H9 (cell line): ENCODE data around the gene PLD2. TPM values are rescaled to one million over a fixed set of nuclear protein-coding genes. Genes with fewer than 3 reads are reported as not detected.

Experiments used
- DNase-seq: peaks from one replicate; pipeline ENCODE4 v3.0.0-alpha.2; 2017
- H2AFZ ChIP-seq: one replicate; pipeline ENCODE4 v1.6.1; 2013; ENCODE audit warnings: mild to moderate bottlenecking, low read length, control low read depth, moderate library complexity
- H2AK5ac ChIP-seq: 2 replicates; pipeline ENCODE4 v1.6.1; 2013; ENCODE audit warnings: low read length, control low read depth, mixed read lengths; ENCODE audit not compliant: insufficient read length
- H2BK120ac ChIP-seq: one replicate; pipeline ENCODE4 v1.6.1; 2013; ENCODE audit warnings: low read depth, mild to moderate bottlenecking, low read length, control low read depth, inconsistent platforms; ENCODE audit not compliant: poor library complexity, severe bottlenecking
- H2BK12ac ChIP-seq: 2 replicates; pipeline ENCODE4 v1.6.1; 2013; ENCODE audit warnings: low read length, control low read depth, mixed read lengths, low read depth; ENCODE audit not compliant: insufficient read length
- H2BK15ac ChIP-seq: 2 replicates; pipeline ENCODE4 v1.6.1; 2013; ENCODE audit warnings: low read depth, low read length, control low read depth
- H2BK20ac ChIP-seq: one replicate; pipeline ENCODE4 v1.6.1; 2013; ENCODE audit warnings: low read depth, mild to moderate bottlenecking, low read length, control low read depth, inconsistent platforms; ENCODE audit not compliant: poor library complexity, severe bottlenecking
- H2BK5ac ChIP-seq: 2 replicates; pipeline ENCODE4 v1.6.1; 2013; ENCODE audit warnings: low read length, control low read depth, mixed read lengths; ENCODE audit not compliant: insufficient read length
- H3K14ac ChIP-seq: 2 replicates; pipeline ENCODE4 v1.6.1; 2013; ENCODE audit warnings: low read length, control low read depth; ENCODE audit not compliant: insufficient read depth
- H3K18ac ChIP-seq: 2 replicates; pipeline ENCODE4 v1.6.1; 2013; ENCODE audit warnings: low read depth, mild to moderate bottlenecking, mixed read lengths, low read length, control low read depth; ENCODE audit not compliant: insufficient read length
- H3K23ac ChIP-seq: 2 replicates; pipeline ENCODE4 v1.6.1; 2013; ENCODE audit warnings: low read length, control low read depth, mixed read lengths, low read depth; ENCODE audit not compliant: insufficient read length
- H3K23me2 ChIP-seq: 2 replicates; pipeline ENCODE4 v1.6.1; 2013; ENCODE audit warnings: low read depth, mild to moderate bottlenecking, mixed read lengths, low read length, control low read depth; ENCODE audit not compliant: insufficient read length, poor library complexity, severe bottlenecking
- H3K27ac ChIP-seq: 2 replicates; pipeline ENCODE4 v1.5.1; 2013; ENCODE audit warnings: low read length, control low read depth, mixed read lengths, low read depth; ENCODE audit not compliant: insufficient read length
- H3K27me3 ChIP-seq: 2 replicates; pipeline ENCODE4 v1.6.1; 2013; ENCODE audit warnings: low read length, control low read depth, inconsistent platforms; ENCODE audit not compliant: insufficient read depth
- H3K4ac ChIP-seq: 2 replicates; pipeline ENCODE4 v1.6.1; 2013; ENCODE audit warnings: low read depth, mild to moderate bottlenecking, control low read depth, inconsistent platforms, low read length, moderate library complexity
- H3K4me1 ChIP-seq: 2 replicates; pipeline ENCODE4 v1.6.1; 2013; ENCODE audit warnings: low read length, control low read depth, inconsistent platforms; ENCODE audit not compliant: insufficient read depth
- H3K4me2 ChIP-seq: 2 replicates; pipeline ENCODE4 v1.6.1; 2013; ENCODE audit warnings: low read length, control low read depth, mixed read lengths; ENCODE audit not compliant: insufficient read length, insufficient read depth
- H3K56ac ChIP-seq: 2 replicates; pipeline ENCODE4 v1.6.1; 2013; ENCODE audit warnings: low read depth, mild to moderate bottlenecking, mixed read lengths, low read length, control low read depth; ENCODE audit not compliant: insufficient read length
- H3K79me1 ChIP-seq: 2 replicates; pipeline ENCODE4 v1.6.1; 2013; ENCODE audit warnings: low read depth, mild to moderate bottlenecking, moderate library complexity, low read length, control low read depth, inconsistent platforms; ENCODE audit not compliant: insufficient read depth, poor library complexity, severe bottlenecking
- H3K79me2 ChIP-seq: 2 replicates; pipeline ENCODE4 v1.6.1; 2013; ENCODE audit warnings: low read length, control low read depth, inconsistent platforms; ENCODE audit not compliant: insufficient read depth
- H3K9ac ChIP-seq: 2 replicates; pipeline ENCODE4 v1.6.1; 2013; ENCODE audit warnings: low read length, control low read depth, mixed read lengths; ENCODE audit not compliant: insufficient read length; ENCODE audit errors: extremely low read depth
- H3K9me3 ChIP-seq: one replicate; pipeline ENCODE4 v1.6.1; 2013; ENCODE audit warnings: low read depth, low read length, inconsistent platforms; ENCODE audit not compliant: control insufficient read depth
- H3T11ph ChIP-seq: one replicate; pipeline ENCODE4 v1.6.1; 2013; ENCODE audit warnings: mild to moderate bottlenecking, low read length, control low read depth, inconsistent platforms
- H4K20me1 ChIP-seq: one replicate; pipeline ENCODE4 v1.6.1; 2013; ENCODE audit not compliant: control insufficient read depth, insufficient read length, insufficient read depth
- H4K5ac ChIP-seq: 2 replicates; pipeline ENCODE4 v1.6.1; 2013; ENCODE audit warnings: low read depth, mild to moderate bottlenecking, mixed read lengths, low read length, control low read depth; ENCODE audit not compliant: insufficient read length
- H4K8ac ChIP-seq: replicated peaks from 2 replicates; pipeline ENCODE4 v1.6.1; 2013; ENCODE audit warnings: low read length, control low read depth, mixed read lengths, low read depth; ENCODE audit not compliant: insufficient read length
- H4K91ac ChIP-seq: 2 replicates; pipeline ENCODE4 v1.6.1; 2013; ENCODE audit warnings: low read depth, mild to moderate bottlenecking, moderate library complexity, mixed read lengths, low read length, control low read depth; ENCODE audit not compliant: insufficient read length
- H3K27ac Mint-ChIP-seq, 3 experiments: 2 replicates in 2 of 3; 3 replicates in 1 of 3; pipeline ENCODE4 v1.8.0; 2020 to 2021; ENCODE audit warnings: mixed read lengths in 3 of 3, mild to moderate bottlenecking in 1 of 3, moderate library complexity in 1 of 3
- H3K27me3 Mint-ChIP-seq: 2 replicates; pipeline ENCODE4 v1.8.0; 2021; ENCODE audit warnings: low read depth, mild to moderate bottlenecking, moderate library complexity, mixed read lengths
- H3K36me3 Mint-ChIP-seq, 3 experiments: 2 replicates in 2 of 3; 3 replicates in 1 of 3; pipeline ENCODE4 v1.8.0; 2020 to 2021; ENCODE audit warnings: low read depth in 3 of 3, mixed read lengths in 3 of 3; ENCODE audit not compliant: insufficient read depth in 1 of 3
- H3K4me1 Mint-ChIP-seq, 2 experiments: 2 replicates each; pipeline ENCODE4 v1.8.0; 2020; ENCODE audit warnings: mixed read lengths in 2 of 2
- H3K4me3 Mint-ChIP-seq, 2 experiments: 2 replicates in 1 of 2; 3 replicates in 1 of 2; pipeline ENCODE4 v1.8.0; 2020 to 2021; ENCODE audit warnings: mild to moderate bottlenecking in 2 of 2, mixed read lengths in 2 of 2, moderate library complexity in 1 of 2
- H3K9me3 Mint-ChIP-seq, 2 experiments: 2 replicates in 1 of 2; 3 replicates in 1 of 2; pipeline ENCODE4 v1.8.0; 2020; ENCODE audit warnings: mild to moderate bottlenecking in 2 of 2, mixed read lengths in 2 of 2, moderate library complexity in 1 of 2
- WGBS: extraction: QIAGEN DNeasy Blood & Tissue Kit; methylation state at CpG from one replicate; pipeline ENCODE4 v1.1.7; 2013; ENCODE audit warnings: missing lambda C conversion rate, low lambda C conversion rate, mixed read lengths; ENCODE audit not compliant: insufficient read length; ENCODE audit errors: extremely low coverage; 5-methylcytosine and 5-hydroxymethylcytosine counted together
- total RNA-seq: library from RNA; stranded (reverse); gene quantifications from 2 replicates; pipeline ENCODE4 v1.2.1, GENCODE V29; 2021
- TF ChIP-seq, protein P1 (sequence below): fragments of 200-600 bp; sonication (generic); conservative IDR thresholded peaks from 3 replicates; pipeline ENCODE4 v1.8.0; 2021; ENCODE audit warnings: antibody characterized with exemption, mild to moderate bottlenecking

PLD2 gene
- total RNA-seq, 1 experiment from 2014 or later = 63.3 TPM

DNA sequence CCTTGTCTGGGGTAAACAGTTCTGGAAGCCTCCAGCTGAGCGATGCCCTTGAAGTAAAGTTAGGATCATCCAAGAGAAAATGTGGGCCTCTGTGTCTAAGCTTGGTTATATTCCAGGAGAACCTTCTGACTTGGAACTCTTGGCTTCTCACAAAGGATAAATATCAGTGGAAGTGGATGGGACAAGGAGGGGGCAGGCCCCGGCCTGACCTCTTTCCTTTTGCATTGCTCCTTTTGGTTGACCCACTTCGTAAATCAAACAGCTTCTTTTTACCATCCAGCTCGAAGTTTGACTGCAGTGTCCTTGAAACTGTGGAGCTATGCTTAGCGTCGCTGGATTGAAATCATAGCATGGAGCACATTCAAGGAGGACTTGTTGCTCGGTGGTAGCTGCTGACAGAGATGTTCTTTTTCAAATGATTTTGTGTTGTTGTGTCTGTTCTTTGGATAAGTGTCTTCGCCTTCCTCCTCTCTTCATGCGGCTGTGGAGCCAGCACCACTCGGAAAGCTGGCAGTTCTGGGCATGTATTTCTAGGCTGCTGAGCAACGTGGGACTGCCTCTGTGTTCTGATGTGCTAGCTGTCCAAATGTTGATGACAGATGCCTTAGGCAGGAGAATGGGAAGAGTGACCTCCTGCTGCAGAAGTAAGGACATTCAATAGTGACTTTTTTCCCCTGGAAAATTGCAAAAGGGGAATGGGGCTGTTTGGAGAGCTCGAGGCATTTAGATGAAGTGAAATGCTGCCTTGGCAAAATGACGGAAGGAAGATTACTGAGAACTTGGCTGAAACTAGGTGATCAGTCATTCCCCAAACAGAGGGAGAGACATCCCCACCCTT, 30.7 kb downstream of the PLD2 start:
- H3K9me3 Mint-ChIP-seq = no peaks in the 10 kb centered on the region
- H2AK5ac ChIP-seq = no peak overlapping the region
- no peak overlapping the region for H3K18ac ChIP-seq
- no CpG with 5 or more reads among the region's 13 CpGs for WGBS
- no peaks in the 10 kb centered on the region for H3K9me3 ChIP-seq
- no peak overlapping the region for H2BK5ac ChIP-seq
- no peak overlapping the region for H4K91ac ChIP-seq
- peak overlapping the region in 1 of 3 experiments; percentile 20; a peak in 2 of 7 replicates for H3K27ac Mint-ChIP-seq
- H2BK12ac ChIP-seq = no peak overlapping the region
- H3K4me1 Mint-ChIP-seq = peaks cover 34 to 38% of the 10 kb centered on the region in 2 experiments
- H3T11ph ChIP-seq = no peak overlapping the region
- H3K27ac ChIP-seq = no peak overlapping the region
- no peaks in the 10 kb centered on the region for H4K20me1 ChIP-seq
- no peaks in the 10 kb centered on the region for H3K27me3 ChIP-seq
- no peak overlapping the region for H3K23ac ChIP-seq
- H3K4me1 ChIP-seq = no peaks in the 10 kb centered on the region; the same call in 1 of the 2 replicates
- H3K79me2 ChIP-seq = peaks cover 12% of the 10 kb centered on the region; the same call in 1 of the 2 replicates
- H3K14ac ChIP-seq = no peak overlapping the region
- no peak overlapping the region for H4K8ac ChIP-seq
- 0 out of 2 replicates have a peak, but pooled peaks cover 1% of the 10 kb centered on the region for H3K27me3 Mint-ChIP-seq
- no peak overlapping the region for H2BK120ac ChIP-seq
- no peak overlapping the region for H2BK20ac ChIP-seq
- no peak overlapping the region for H3K4me3 Mint-ChIP-seq
- H3K4ac ChIP-seq = no peak overlapping the region
- no peak overlapping the region for H4K5ac ChIP-seq
- no peak overlapping the region for H2AFZ ChIP-seq
- no peak for DNase-seq
- H2BK15ac ChIP-seq = no peak overlapping the region
- H3K4me2 ChIP-seq = no peak overlapping the region
- peaks cover 7% of the 10 kb centered on the region for H3K23me2 ChIP-seq
- peaks cover 0 to 14% (median 0%) of the 10 kb centered on the region in 3 experiments; a peak in 3 of 7 replicates for H3K36me3 Mint-ChIP-seq
- TF ChIP-seq, protein P1, sequence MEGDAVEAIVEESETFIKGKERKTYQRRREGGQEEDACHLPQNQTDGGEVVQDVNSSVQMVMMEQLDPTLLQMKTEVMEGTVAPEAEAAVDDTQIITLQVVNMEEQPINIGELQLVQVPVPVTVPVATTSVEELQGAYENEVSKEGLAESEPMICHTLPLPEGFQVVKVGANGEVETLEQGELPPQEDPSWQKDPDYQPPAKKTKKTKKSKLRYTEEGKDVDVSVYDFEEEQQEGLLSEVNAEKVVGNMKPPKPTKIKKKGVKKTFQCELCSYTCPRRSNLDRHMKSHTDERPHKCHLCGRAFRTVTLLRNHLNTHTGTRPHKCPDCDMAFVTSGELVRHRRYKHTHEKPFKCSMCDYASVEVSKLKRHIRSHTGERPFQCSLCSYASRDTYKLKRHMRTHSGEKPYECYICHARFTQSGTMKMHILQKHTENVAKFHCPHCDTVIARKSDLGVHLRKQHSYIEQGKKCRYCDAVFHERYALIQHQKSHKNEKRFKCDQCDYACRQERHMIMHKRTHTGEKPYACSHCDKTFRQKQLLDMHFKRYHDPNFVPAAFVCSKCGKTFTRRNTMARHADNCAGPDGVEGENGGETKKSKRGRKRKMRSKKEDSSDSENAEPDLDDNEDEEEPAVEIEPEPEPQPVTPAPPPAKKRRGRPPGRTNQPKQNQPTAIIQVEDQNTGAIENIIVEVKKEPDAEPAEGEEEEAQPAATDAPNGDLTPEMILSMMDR = no peak
- no peak overlapping the region for H3K9ac ChIP-seq
- H3K79me1 ChIP-seq = peaks cover 10% of the 10 kb centered on the region
- H3K56ac ChIP-seq = no peak overlapping the region
